HepG2 (cell line): Measurements from ENCODE around the gene AKR1C2. TPM values are rescaled to one million over a fixed set of nuclear protein-coding genes. Genes with fewer than 3 reads are reported as not detected.
A peak's percentile ranks its signal among the peaks of the same experiment; 100 is the strongest.

ENCODE experiments used
- ATAC-seq: fragments of 200-7000 bp; cut with Tn5 transposase; 3 replicates; pipeline ENCODE4 v1.9.1; 2020; ENCODE audit warnings: mild to moderate bottlenecking, moderate library complexity
- BruUV-seq: library from RNA; stranded (reverse); fragments of 400-500 nt; replicated peaks from 2 replicates; lab custom pipeline; 2021; lab: Mats Ljungman, UMichigan
- CTCF ChIA-PET: fragments of 300-600 bp; formaldehyde crosslinking; extraction: SDS; loops from one replicate; lab custom pipeline; 2021; ENCODE audit warnings: low total read pairs, inconsistent platforms, low intra/inter-chr PET ratio; lab: Yijun Ruan, JAX
- POLR2A ChIA-PET: fragments of 350-600 bp; sonication (Branson Sonifier 250); formaldehyde crosslinking; loops from one replicate; lab custom pipeline; 2020; ENCODE audit warnings: antibody characterized with exemption, inconsistent platforms; lab: Yijun Ruan, JAX
- DNase-seq: peaks from one replicate; pipeline ENCODE4 v3.0.0-alpha.2; 2015; ENCODE audit warnings: low spot score
- FAIRE-seq: peaks from 3 replicates; lab custom pipeline; 2011; peaks lifted over from hg19 to GRCh38; lab: Jason Lieb, UNC
- H2AFZ ChIP-seq: one replicate; pipeline ENCODE4 v1.6.1; 2011; ENCODE audit warnings: low read length, inconsistent platforms
- H3K27ac ChIP-seq: fragments of 300-600 bp; 3 replicates; pipeline ENCODE4 v1.8.0; 2011; ENCODE audit warnings: mixed run types, mild to moderate bottlenecking, mixed read lengths, low read length, inconsistent platforms; ENCODE audit not compliant: insufficient read depth; ENCODE audit errors: extremely low read length
- H3K27me3 ChIP-seq, 2 experiments: fragments of 200-600 bp in 1 of 2; 2 replicates in 1 of 2; 3 replicates in 1 of 2; pipeline versions ENCODE4 v1.6.0 to v1.8.0; 2011; ENCODE audit warnings: low read length in 2 of 2, mild to moderate bottlenecking in 2 of 2, moderate library complexity in 2 of 2, inconsistent platforms in 1 of 2; ENCODE audit not compliant: insufficient read depth in 2 of 2, control insufficient read depth in 1 of 2
- H3K36me3 ChIP-seq, 2 experiments: fragments of 200-600 bp in 1 of 2; replicated peaks in 1 of 2; 2 replicates in 1 of 2; 3 replicates in 1 of 2; pipeline versions ENCODE4 v1.5.1 to v1.8.0; 2011; ENCODE audit warnings: low read length in 2 of 2, inconsistent platforms in 1 of 2; ENCODE audit not compliant: insufficient read depth in 2 of 2, control insufficient read depth in 1 of 2
- H3K4me1 ChIP-seq: 2 replicates; pipeline ENCODE4 v1.5.1; 2012; ENCODE audit warnings: low read length, inconsistent platforms; ENCODE audit not compliant: insufficient read depth
- H3K4me2 ChIP-seq: 2 replicates; pipeline ENCODE4 v1.6.0; 2011; ENCODE audit warnings: low read depth, low read length, inconsistent platforms
- H3K4me3 ChIP-seq, 3 experiments: fragments of 200-600 bp in 1 of 3; sonication (generic), shearing (Covaris generic) in 1 of 3; replicated peaks in 1 of 3; 2 replicates each; pipeline ENCODE4 v1.5.1; 2011 to 2016; ENCODE audit warnings: low read length in 3 of 3, inconsistent platforms in 2 of 3, low read depth in 2 of 3, mild to moderate bottlenecking in 2 of 3, control low read depth in 1 of 3, mixed read lengths in 1 of 3; ENCODE audit not compliant: insufficient read depth in 1 of 3
- H3K79me2 ChIP-seq: one replicate; pipeline ENCODE4 v1.6.1; 2011; ENCODE audit warnings: low read length, inconsistent platforms; ENCODE audit not compliant: insufficient read depth
- H3K9ac ChIP-seq: 2 replicates; pipeline ENCODE4 v1.6.0; 2011; ENCODE audit warnings: mild to moderate bottlenecking, low read depth, low read length, inconsistent platforms; ENCODE audit not compliant: insufficient read depth
- H3K9me3 ChIP-seq: 2 replicates; pipeline ENCODE4 v1.5.1; 2012; ENCODE audit warnings: mild to moderate bottlenecking, low read length
- H4K20me1 ChIP-seq: 2 replicates; pipeline ENCODE4 v1.6.0; 2011; ENCODE audit warnings: inconsistent platforms, mild to moderate bottlenecking, low read length, moderate library complexity; ENCODE audit not compliant: insufficient read depth
- AGO2 ChIP-seq: fragments of 200-400 bp; formaldehyde crosslinking; optimal IDR thresholded peaks from 2 replicates; pipeline ENCODE3; 2017; ENCODE audit warnings: mild to moderate bottlenecking, low read depth, low read length, moderate library complexity
- DRAP1 ChIP-seq: IDR thresholded peaks from 2 replicates; pipeline ENCODE4 v1.6.1; 2016; ENCODE audit warnings: missing genetic modification reagents, missing compliant biosample characterization
- GATA4 ChIP-seq: sonication (generic); IDR thresholded peaks from 2 replicates; pipeline ENCODE4 v1.6.1; 2016; ENCODE audit warnings: antibody characterized with exemption, low read depth, borderline replicate concordance
- KDM2A ChIP-seq: sonication (generic); formaldehyde crosslinking; IDR thresholded peaks from 2 replicates; pipeline ENCODE4 v1.4.0; 2020; ENCODE audit warnings: low read depth, missing genetic modification reagents, borderline replicate concordance
- MXD4 ChIP-seq: IDR thresholded peaks from 2 replicates; pipeline ENCODE4 v1.6.1; 2016; ENCODE audit warnings: mild to moderate bottlenecking, missing biosample characterization, missing genetic modification reagents
- PAF1 ChIP-seq: IDR thresholded peaks from 2 replicates; pipeline ENCODE4 v1.6.1; 2016; ENCODE audit warnings: missing genetic modification reagents, missing compliant biosample characterization
- POLR2A ChIP-seq, 2 experiments: IDR thresholded peaks; 2 replicates each; pipeline ENCODE4 v1.6.1; 2011; ENCODE audit warnings: low read depth in 2 of 2, low read length in 2 of 2, mild to moderate bottlenecking in 1 of 2, moderate library complexity in 1 of 2; ENCODE audit not compliant: insufficient read depth in 1 of 2
- POLR2AphosphoS2 ChIP-seq: IDR thresholded peaks from 2 replicates; pipeline ENCODE4 v1.6.1; 2011; ENCODE audit warnings: low read depth, low read length, improper control_type of control experiment
- POLR2G ChIP-seq: fragments of 200-400 bp; formaldehyde crosslinking; IDR thresholded peaks from 2 replicates; pipeline ENCODE4 v1.6.1; 2018; ENCODE audit warnings: mild to moderate bottlenecking, low read depth, low read length, moderate library complexity
- RAD21 ChIP-seq: fragments of 450-650 bp; formaldehyde crosslinking; IDR thresholded peaks from 2 replicates; pipeline ENCODE4 v1.5.0; 2020; ENCODE audit warnings: mild to moderate bottlenecking
- RBFOX2 ChIP-seq: fragments of 200-400 bp; formaldehyde crosslinking; IDR thresholded peaks from 2 replicates; pipeline ENCODE4 v1.6.1; 2017; ENCODE audit warnings: low read depth, mild to moderate bottlenecking, low read length
- RBM22 ChIP-seq: fragments of 200-400 bp; formaldehyde crosslinking; optimal IDR thresholded peaks from 2 replicates; pipeline ENCODE3; 2017; ENCODE audit warnings: mild to moderate bottlenecking, low read length, moderate library complexity
- SKI ChIP-seq: fragments of 450-650 bp; IDR thresholded peaks from one replicate; pipeline ENCODE4 v1.6.1; 2018; ENCODE audit warnings: mild to moderate bottlenecking; ENCODE audit not compliant: partially characterized antibody
- SSRP1 ChIP-seq: IDR thresholded peaks from 2 replicates; pipeline ENCODE4 v1.6.1; 2016; ENCODE audit warnings: control low read depth
- STAG1 ChIP-seq: sonication (generic); formaldehyde crosslinking; IDR thresholded peaks from 2 replicates; pipeline ENCODE4 v1.4.0; 2020; ENCODE audit warnings: missing genetic modification reagents
- ZC3H4 ChIP-seq: sonication (generic); formaldehyde crosslinking; IDR thresholded peaks from 2 replicates; pipeline ENCODE4 v1.4.0; 2020; ENCODE audit warnings: missing genetic modification reagents, borderline replicate concordance
- WGBS: methylation state at CpG from one replicate; pipeline ENCODE4 v1.1.6; 2017; ENCODE audit warnings: low lambda C conversion rate; 5-methylcytosine and 5-hydroxymethylcytosine counted together
- in situ Hi-C: cut with HindIII; loops from 2 replicates; pipeline ENCODE4 v1.10.0; 2017; ENCODE audit warnings: low pct_unique_long_range_greater_than_20kb; ENCODE audit not compliant: extremely low pct_ligation_motif_present
- intact Hi-C: fragments of 100-400 bp; cut with micrococcal nuclease; formaldehyde crosslinking; loops from one replicate; pipeline ENCODE4 v1.10.0; 2022; ENCODE audit not compliant: unreplicated experiment
- polyA plus RNA-seq, 8 experiments: library from polyadenylated mRNA; depleted of rRNA in 3 of 8; stranded (reverse) in 7 of 8; unstranded in 1 of 8; fragments of >200 nt; fragmentation: Illumina TruSeq in 4 of 8; extraction: Trizol in 4 of 8; gene quantifications; 2 replicates each; pipeline versions ENCODE4 v1.2.1 to v1.2.3, GENCODE V29; 2011 to 2016; ENCODE audit warnings: low read depth in 4 of 8, missing spikeins in 1 of 8, mixed read lengths in 1 of 8; ENCODE audit not compliant: insufficient read depth in 1 of 8
- total RNA-seq, 5 experiments: library from RNA; depleted of rRNA; stranded (reverse); fragments of >200 nt; fragmentation: Illumina TruSeq; extraction: Trizol; gene quantifications; 2 replicates each; pipeline ENCODE4 v1.2.3, GENCODE V29; 2016; ENCODE audit warnings: low read depth in 1 of 5
- TF ChIP-seq, protein P1 (sequence below): sonication (generic); formaldehyde crosslinking; IDR thresholded peaks from 2 replicates; pipeline ENCODE4 v1.5.0; 2020; ENCODE audit warnings: mild to moderate bottlenecking, missing genetic modification reagents
- TF ChIP-seq, protein P2 (sequence below): sonication (generic); formaldehyde crosslinking; IDR thresholded peaks from 2 replicates; pipeline ENCODE4 v1.4.0; 2020; ENCODE audit warnings: missing genetic modification reagents

AKR1C2 gene
- total and polyA plus RNA-seq, 2 of the 13 experiments (the other 11 are each of a cell fraction or from before 2014, with no cell fraction given) = 140 to 900 TPM

- Histone ChIP-seq H3K9me3 (no peaks in the 10 kb centered on the region), H3K79me2 (no peaks in the 10 kb centered on the region), H3K4me3 (no peak overlapping the region), H4K20me1 (no peaks in the 10 kb centered on the region), H3K27me3 (no peaks in the 10 kb centered on the region), H2AFZ (no peak overlapping the region), H3K4me1 (peaks cover 15% of the 10 kb centered on the region), H3K9ac (no peak overlapping the region), H3K27ac (no peak overlapping the region), H3K36me3 (no peaks in the 10 kb centered on the region), H3K4me2 (no peak overlapping the region)
- peak; percentile 32 for ATAC-seq
- no TSS peak for BruUV-seq
- in situ Hi-C loops (loop anchor here (5.0 to 10.0 kb wide), 2 partner anchors 138 to 400 kb away; no protein-coding TSS in a partner anchor), intact Hi-C loops (loop anchor here (1.0 to 10.0 kb wide), 2 partner anchors 17 to 450 kb away; no protein-coding TSS in a partner anchor)
- peak; percentile 26 for DNase-seq
- no peak for FAIRE-seq
- CTCF ChIA-PET = interaction anchor here (6.0 kb wide), 1 partner anchor 135 kb away, joined by 89 read pairs; no protein-coding TSS in a partner anchor
- POLR2A ChIA-PET = interaction anchor here (0.8 to 2.0 kb wide), 3 partner anchors 37 to 135 kb away, joined by 3 to 6 read pairs (median 4); no protein-coding TSS in a partner anchor
- 93% methylated on average over 7 of the region's 7 CpGs for WGBS
- TF ChIP-seq, protein P1, sequence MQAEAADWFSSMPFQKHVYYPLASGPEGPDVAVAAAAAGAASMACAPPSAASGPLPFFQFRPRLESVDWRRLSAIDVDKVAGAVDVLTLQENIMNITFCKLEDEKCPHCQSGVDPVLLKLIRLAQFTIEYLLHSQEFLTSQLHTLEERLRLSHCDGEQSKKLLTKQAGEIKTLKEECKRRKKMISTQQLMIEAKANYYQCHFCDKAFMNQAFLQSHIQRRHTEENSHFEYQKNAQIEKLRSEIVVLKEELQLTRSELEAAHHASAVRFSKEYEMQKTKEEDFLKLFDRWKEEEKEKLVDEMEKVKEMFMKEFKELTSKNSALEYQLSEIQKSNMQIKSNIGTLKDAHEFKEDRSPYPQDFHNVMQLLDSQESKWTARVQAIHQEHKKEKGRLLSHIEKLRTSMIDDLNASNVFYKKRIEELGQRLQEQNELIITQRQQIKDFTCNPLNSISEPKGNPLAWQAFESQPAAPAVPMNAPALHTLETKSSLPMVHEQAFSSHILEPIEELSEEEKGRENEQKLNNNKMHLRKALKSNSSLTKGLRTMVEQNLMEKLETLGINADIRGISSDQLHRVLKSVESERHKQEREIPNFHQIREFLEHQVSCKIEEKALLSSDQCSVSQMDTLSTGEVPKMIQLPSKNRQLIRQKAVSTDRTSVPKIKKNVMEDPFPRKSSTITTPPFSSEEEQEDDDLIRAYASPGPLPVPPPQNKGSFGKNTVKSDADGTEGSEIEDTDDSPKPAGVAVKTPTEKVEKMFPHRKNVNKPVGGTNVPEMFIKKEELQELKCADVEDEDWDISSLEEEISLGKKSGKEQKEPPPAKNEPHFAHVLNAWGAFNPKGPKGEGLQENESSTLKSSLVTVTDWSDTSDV (CRISPR knock-in tag) = no peak
- TF ChIP-seq PAF1 (0 out of 2 replicates have a peak, but pooled peaks have one; percentile 57), POLR2AphosphoS2 (peak; percentile 30; the same call in 1 of the 2 replicates), RBFOX2 (no peak), DRAP1 (CRISPR knock-in tag) (no peak), STAG1 (CRISPR knock-in tag) (peak; percentile 4; the same call in 1 of the 2 replicates), MXD4 (CRISPR knock-in tag) (no peak), POLR2A (IDR thresholded peaks at IDR 0.05; ENCODE audit: insufficient read depth in 1 of 2, low read depth in 2 of 2, low read length in 2 of 2) (peak in 1 of 2 experiments; percentile 57; a peak in 1 of 4 replicates), RBM22 (peak; percentile 67), AGO2 (peak; percentile 42), SSRP1 (0 out of 2 replicates have a peak, but pooled peaks have one; percentile 29), POLR2G (peak; percentile 73), GATA4 (no peak), SKI (no peak), RAD21 (CRISPR knock-in tag) (peak; percentile 26; the same call in 1 of the 2 replicates), ZC3H4 (CRISPR knock-in tag) (peak; percentile 90), KDM2A (CRISPR knock-in tag) (peak; percentile 59; the same call in 1 of the 2 replicates)
- TF ChIP-seq, protein P2, sequence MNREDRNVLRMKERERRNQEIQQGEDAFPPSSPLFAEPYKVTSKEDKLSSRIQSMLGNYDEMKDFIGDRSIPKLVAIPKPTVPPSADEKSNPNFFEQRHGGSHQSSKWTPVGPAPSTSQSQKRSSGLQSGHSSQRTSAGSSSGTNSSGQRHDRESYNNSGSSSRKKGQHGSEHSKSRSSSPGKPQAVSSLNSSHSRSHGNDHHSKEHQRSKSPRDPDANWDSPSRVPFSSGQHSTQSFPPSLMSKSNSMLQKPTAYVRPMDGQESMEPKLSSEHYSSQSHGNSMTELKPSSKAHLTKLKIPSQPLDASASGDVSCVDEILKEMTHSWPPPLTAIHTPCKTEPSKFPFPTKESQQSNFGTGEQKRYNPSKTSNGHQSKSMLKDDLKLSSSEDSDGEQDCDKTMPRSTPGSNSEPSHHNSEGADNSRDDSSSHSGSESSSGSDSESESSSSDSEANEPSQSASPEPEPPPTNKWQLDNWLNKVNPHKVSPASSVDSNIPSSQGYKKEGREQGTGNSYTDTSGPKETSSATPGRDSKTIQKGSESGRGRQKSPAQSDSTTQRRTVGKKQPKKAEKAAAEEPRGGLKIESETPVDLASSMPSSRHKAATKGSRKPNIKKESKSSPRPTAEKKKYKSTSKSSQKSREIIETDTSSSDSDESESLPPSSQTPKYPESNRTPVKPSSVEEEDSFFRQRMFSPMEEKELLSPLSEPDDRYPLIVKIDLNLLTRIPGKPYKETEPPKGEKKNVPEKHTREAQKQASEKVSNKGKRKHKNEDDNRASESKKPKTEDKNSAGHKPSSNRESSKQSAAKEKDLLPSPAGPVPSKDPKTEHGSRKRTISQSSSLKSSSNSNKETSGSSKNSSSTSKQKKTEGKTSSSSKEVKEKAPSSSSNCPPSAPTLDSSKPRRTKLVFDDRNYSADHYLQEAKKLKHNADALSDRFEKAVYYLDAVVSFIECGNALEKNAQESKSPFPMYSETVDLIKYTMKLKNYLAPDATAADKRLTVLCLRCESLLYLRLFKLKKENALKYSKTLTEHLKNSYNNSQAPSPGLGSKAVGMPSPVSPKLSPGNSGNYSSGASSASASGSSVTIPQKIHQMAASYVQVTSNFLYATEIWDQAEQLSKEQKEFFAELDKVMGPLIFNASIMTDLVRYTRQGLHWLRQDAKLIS (CRISPR knock-in tag) = peak; percentile 53; the same call in 1 of the 2 replicates
Measured at GRCh38 chr10:4984971-4985594, 18.6 kb downstream of the AKR1C2 start.
